Posterior vena cava (tissue), 2 donors: ENCODE results near the gene PTPA. TPM values are rescaled to one million over a fixed set of nuclear protein-coding genes. Genes with fewer than 3 reads are reported as not detected.
"Not testable (repeated sequence)": the region's sequence is repeated elsewhere in the genome, so short reads cannot be mapped to it uniquely, and the experiment has no call there.

Experiments used
- DNase-seq: peaks from one replicate; pipeline ENCODE4 v3.0.0-alpha.2; 2020; ENCODE audit warnings: low spot score
- intact Hi-C, 2 donors: fragments of 100-400 bp; cut with DNase I; formaldehyde crosslinking; loops; one replicate each; pipeline versions ENCODE4 v1.14.1 to v1.14.2; 2022 to 2023
- total RNA-seq, 2 donors: library from RNA; stranded (reverse); fragmentation: NEBNext Ultra II Directional; extraction: Animal tissue kit (Norgen Biotek cat#: 25700); gene quantifications; one replicate each; pipeline ENCODE4 v1.2.1, GENCODE V29; 2021
- donor health status: DM: yes; HTN: yes; CAD: no.
- donor health status: DM: yes; HTN: yes; CAD: no.

PTPA gene
- total RNA-seq, 2 donors from 2014 or later, result 82.4 to 100 TPM

DNA sequence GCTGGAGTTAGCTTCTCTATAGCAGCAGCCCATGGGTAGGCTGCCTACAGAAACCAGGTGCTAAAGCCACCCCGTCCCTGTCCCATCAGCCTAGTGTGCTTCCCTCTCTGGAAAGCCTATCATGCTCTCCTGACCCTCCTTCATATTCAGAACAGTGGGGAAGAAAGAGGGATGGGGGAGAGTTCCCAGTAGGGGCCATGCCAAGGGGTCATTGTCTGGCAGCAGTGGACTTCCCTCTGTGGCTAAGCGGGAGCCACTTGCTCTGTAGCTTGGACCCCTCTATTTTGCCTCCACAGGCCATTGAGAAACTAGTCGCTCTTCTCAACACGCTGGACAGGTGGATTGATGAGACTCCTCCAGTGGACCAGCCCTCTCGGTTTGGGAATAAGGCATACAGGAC, 17.5 kb downstream of the PTPA start:
- intact Hi-C loops, result no loop called here
- DNase-seq, result no peak

DNA sequence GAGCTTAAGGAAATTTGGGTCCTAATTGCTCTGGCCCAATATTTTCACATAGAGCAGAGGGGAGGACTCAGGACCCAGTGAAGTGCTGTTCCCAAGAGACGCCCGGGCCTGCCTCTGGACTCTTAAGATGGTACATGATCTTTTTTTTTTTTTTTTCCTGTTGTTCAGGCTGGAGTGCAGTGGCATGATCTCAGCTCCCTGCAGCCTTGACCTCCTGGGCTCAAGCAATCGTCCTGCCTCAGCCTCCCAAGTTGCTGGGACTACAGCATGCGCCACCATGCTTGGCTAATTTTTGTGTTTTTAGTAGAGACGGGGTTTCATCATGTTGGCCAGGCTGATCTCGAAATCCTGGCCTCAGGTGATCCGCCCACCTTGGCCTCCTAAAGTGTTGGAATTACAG, 19.1 kb downstream of the PTPA start:
- intact Hi-C loops, result loop anchor here in 1 of 2 donors (10.0 kb wide), 1 partner anchor 655 kb away; no protein-coding TSS in a partner anchor
- DNase-seq, result not testable (repeated sequence)

GRCh38 chr9:129130791-129131190, 19.6 kb downstream of the PTPA start:
- DNase-seq, result no peak
- intact Hi-C loops, result loop anchor here in 1 of 2 donors (10.0 kb wide), 1 partner anchor 654 kb away; no protein-coding TSS in a partner anchor

DNA sequence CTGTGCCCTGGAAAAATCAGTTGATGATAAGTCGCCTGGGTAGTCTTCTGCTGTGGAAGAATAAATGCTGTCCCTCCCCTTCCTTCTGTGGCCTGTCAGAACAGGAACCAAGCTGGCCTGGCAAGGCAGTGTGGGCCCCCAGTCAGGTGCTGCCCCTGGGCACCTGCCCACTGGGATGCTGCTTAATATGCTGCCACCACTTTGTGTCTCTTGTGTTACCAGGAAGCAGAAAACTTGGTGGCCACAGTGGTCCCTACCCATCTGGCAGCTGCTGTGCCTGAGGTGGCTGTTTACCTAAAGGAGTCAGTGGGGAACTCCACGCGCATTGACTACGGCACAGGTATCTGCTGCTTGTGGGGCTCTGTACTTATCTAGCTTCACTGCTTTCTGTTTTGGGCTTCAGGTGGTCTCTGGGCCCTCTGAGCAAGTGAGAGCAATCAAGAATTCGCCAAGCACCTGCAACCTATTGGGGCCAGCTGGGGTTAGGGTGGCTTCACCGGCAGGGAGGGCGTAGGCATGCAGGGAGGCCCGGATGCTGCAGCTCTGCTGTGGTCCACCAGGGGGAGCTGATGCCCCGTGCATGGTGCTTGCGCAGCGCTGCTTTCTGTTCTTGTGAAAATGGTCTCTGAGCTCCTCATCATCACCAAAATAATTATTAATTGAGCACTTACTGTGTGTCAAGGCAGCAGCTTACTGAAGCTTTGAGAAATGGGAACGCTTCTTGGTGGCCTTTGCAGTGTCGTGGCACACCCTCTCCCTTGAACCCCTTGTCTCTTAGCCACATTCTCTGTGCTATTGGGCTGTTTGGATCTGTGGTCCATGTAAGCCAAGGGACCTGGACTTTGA, 20.3 kb downstream of the PTPA start:
- DNase-seq, result peak; percentile 93
- intact Hi-C loops, result loop anchor here in 1 of 2 donors (2.0 to 10.0 kb wide), 2 partner anchors 479 to 653 kb away; no protein-coding TSS in a partner anchor

GRCh38 chr9:129133082-129133481, 21.9 kb downstream of the PTPA start:
- DNase-seq, result no peak
- intact Hi-C loops, result loop anchor here in 1 of 2 donors (2.0 to 10.0 kb wide), 2 partner anchors 478 to 652 kb away; no protein-coding TSS in a partner anchor

GRCh38 chr9:129135476-129135875, 24.3 kb downstream of the PTPA start:
- DNase-seq, result no peak
- intact Hi-C loops, result loop anchor here in 1 of 2 donors (10.0 kb wide), 1 partner anchor 649 kb away; no protein-coding TSS in a partner anchor

DNA sequence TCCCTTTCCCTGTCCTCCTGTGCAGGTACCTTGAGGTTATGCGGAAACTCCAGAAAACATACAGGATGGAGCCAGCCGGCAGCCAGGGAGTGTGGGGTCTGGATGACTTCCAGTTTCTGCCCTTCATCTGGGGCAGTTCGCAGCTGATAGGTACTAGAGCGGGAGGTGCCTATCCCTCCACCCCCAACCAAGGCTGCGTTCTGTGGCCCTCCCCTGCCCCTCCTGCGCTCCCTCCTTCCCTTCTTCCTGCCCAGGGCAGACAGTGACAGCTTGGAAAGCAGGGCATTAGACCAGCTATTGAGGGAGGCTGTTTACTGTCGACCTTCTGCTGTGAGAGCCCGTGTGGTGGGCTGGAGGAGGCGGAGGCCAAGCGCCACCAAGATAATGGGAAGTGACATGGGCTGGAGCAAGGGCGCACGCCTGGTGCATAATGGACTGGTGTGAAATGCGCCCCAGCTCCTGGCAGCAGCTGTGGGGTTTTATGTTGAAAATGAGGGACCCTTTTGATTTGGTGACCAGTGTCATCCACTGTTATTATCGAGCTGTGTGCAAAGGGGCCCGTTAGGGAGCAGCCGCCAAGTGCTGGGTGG, 25.3 kb downstream of the PTPA start:
- DNase-seq, result no peak
- intact Hi-C loops, result loop anchor here in 1 of 2 donors (10.0 kb wide), 1 partner anchor 648 kb away; no protein-coding TSS in a partner anchor

DNA sequence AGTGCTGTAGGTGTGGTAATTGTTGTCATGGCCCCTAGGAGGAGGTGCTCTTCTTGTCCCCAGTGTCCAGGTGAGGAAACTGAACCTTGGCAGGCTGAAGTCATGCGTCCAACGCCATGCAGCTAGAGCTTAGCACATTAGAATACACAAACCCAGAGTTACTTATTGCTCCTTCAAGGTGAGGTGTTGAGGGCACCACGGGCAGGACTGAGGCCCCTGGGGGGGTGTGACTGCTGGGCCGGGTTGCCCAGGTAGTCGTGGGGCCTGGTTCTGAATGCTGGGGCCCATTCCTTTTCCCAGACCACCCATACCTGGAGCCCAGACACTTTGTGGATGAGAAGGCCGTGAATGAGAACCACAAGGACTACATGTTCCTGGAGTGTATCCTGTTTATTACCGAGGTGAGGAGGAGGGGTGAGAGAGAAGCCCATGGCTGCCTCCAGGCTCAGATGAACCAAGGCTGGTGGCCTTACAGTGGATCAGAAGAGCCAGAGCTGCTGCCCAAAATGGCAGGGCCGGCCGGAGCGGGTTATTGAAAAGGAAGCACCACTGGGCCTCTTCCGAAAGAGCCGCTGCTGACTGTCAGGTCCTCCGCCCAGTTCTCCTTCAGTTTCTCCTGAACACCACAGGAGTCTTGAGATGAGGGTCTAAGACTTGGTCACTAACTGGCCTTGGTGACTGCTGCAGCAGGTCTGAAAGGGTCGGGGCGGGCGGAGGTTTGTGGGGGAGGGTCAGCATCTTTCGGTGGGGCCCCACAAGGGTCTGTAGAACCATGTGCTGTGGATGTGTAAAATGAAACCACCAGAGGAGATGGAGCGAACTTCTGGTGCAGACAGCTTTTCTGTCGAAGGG, 26.3 kb downstream of the PTPA start:
- intact Hi-C loops, result loop anchor here in 1 of 2 donors (10.0 kb wide), 1 partner anchor 647 kb away; no protein-coding TSS in a partner anchor

GRCh38 chr9:129138144-129138462, 26.9 kb downstream of the PTPA start:
- intact Hi-C loops, result loop anchor here in 1 of 2 donors (10.0 kb wide), 1 partner anchor 647 kb away; no protein-coding TSS in a partner anchor

More for the DNA sequence above, 26.3 kb downstream of the PTPA start:
- no peak for DNase-seq

GRCh38 chr9:129138476-129139232, 27.4 kb downstream of the PTPA start:
- intact Hi-C loops, result loop anchor here (1.0 to 10.0 kb wide), 2 partner anchors 472 to 646 kb away; no protein-coding TSS in a partner anchor

More at GRCh38 chr9:129138144-129138462, 26.9 kb downstream of the PTPA start:
- DNase-seq, result no peak

GRCh38 chr9:129139233-129139992, 28.2 kb downstream of the PTPA start:
- DNase-seq, result peak; percentile 89
- intact Hi-C loops, result loop anchor here (1.0 to 10.0 kb wide), 2 partner anchors 471 to 645 kb away; no protein-coding TSS in a partner anchor

More at GRCh38 chr9:129138476-129139232, 27.4 kb downstream of the PTPA start:
- peak; percentile 92 for DNase-seq

GRCh38 chr9:129139993-129140396, 28.8 kb downstream of the PTPA start:
- DNase-seq, result peak; percentile 97

DNA sequence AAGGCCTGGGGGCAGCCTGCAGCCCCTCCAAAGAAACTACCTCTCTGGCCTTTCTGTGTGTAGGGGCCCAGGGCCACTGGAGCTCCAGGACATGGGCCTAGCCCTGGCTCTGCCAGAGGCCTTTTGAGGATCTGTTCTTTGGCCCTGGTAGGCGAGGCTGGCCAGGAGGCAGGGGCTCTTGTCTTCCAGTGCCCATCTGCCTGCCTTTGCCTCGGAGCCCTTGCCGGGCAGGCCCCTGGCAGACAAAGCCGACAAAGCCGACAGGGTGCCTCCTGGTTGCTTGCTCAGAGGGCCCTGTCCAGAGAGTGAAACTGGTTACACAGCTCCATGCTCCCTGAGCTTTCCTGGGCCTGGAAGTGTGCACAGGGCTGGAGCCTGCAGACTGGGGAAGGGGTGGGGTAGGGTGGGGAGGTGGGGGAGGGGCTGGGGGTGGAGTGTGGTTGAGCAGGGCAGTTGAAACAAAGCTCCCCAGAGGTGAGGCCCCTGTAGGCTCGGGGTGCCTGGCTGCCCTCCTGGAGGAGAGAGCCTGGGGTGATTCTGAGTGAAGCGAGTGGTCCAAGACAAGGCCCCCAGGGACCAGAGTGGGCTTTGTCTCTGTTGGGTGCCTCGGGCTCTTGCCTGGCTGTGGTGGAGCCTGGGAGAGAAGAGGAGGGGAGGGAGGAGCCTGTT, 29.3 kb downstream of the PTPA start:
- DNase-seq, result no peak
- intact Hi-C loops, result loop anchor here (5.0 to 10.0 kb wide), 4 partner anchors 37 to 357 kb away; partner anchors contain the start of gene IER5L (in 1 of the 2)

More at GRCh38 chr9:129139993-129140396, 28.8 kb downstream of the PTPA start:
- intact Hi-C loops, result loop anchor here (1.0 to 10.0 kb wide), 6 partner anchors 37 to 645 kb away; partner anchors contain the start of gene IER5L (in 1 of the 2)

- DNase-seq, result no peak
- intact Hi-C loops, result loop anchor here (5.0 to 10.0 kb wide), 4 partner anchors 36 to 356 kb away; partner anchors contain the start of gene IER5L (in 1 of the 2)
Observed at GRCh38 chr9:129141066-129142041, 30.1 kb downstream of the PTPA start.
